IMR-90 (cell line): ENCODE results near the gene EVX1. TPM values are rescaled to one million over a fixed set of nuclear protein-coding genes. Genes with fewer than 3 reads are reported as not detected.

ENCODE experiments used
- ATAC-seq: fragments of 200-7000 bp; cut with Tn5 transposase; 2 replicates; pipeline ENCODE4 v1.9.1; 2020; ENCODE audit warnings: low read depth, mild to moderate bottlenecking, moderate library complexity
- Bru-seq: library from RNA; stranded (reverse); fragments of 400-500 nt; gene quantifications from one replicate; lab custom pipeline; 2021; lab: Mats Ljungman, UMichigan
- BruChase-seq, 2 experiments: library from RNA; stranded (reverse); fragments of 400-500 nt; gene quantifications; one replicate each; lab custom pipeline; 2021; lab: Mats Ljungman, UMichigan
- BruUV-seq: library from RNA; stranded (reverse); fragments of 400-500 nt; replicated peaks from 2 replicates; lab custom pipeline; 2021; lab: Mats Ljungman, UMichigan
- CTCF ChIA-PET: fragments of 300-600 bp; formaldehyde crosslinking; extraction: SDS; loops from one replicate; lab custom pipeline; 2021; ENCODE audit warnings: antibody characterized with exemption; lab: Yijun Ruan, JAX
- POLR2A ChIA-PET: fragments of 300-600 bp; sonication (Branson Sonifier 250); formaldehyde crosslinking; loops from one replicate; lab custom pipeline; 2022; ENCODE audit warnings: antibody characterized with exemption; ENCODE audit not compliant: unreplicated experiment; lab: Charles Lee
- DNase-seq: peaks from one replicate; pipeline ENCODE4 v3.0.0; 2013
- H2AFZ ChIP-seq: replicated peaks from 2 replicates; pipeline ENCODE3; 2013; ENCODE audit warnings: low read length, mild to moderate bottlenecking; ENCODE audit not compliant: poor library complexity
- H2AK5ac ChIP-seq: 2 replicates; pipeline ENCODE4 v1.6.1; 2013; ENCODE audit warnings: low read depth, low read length, inconsistent platforms
- H2AK9ac ChIP-seq: replicated peaks from 2 replicates; pipeline ENCODE3; 2013; ENCODE audit warnings: mild to moderate bottlenecking, low read depth, low read length, moderate library complexity; ENCODE audit not compliant: poor library complexity
- H2BK120ac ChIP-seq: 2 replicates; pipeline ENCODE4 v1.6.1; 2013; ENCODE audit warnings: low read depth, low read length, inconsistent platforms
- H2BK15ac ChIP-seq: 3 replicates; pipeline ENCODE4 v1.6.1; 2013; ENCODE audit warnings: low read depth, low read length, inconsistent platforms
- H2BK20ac ChIP-seq: 2 replicates; pipeline ENCODE4 v1.6.1; 2013; ENCODE audit warnings: low read depth, mild to moderate bottlenecking, inconsistent platforms, low read length, moderate library complexity
- H2BK5ac ChIP-seq: 2 replicates; pipeline ENCODE4 v1.6.1; 2013; ENCODE audit warnings: mild to moderate bottlenecking, low read depth, low read length, inconsistent platforms; ENCODE audit not compliant: poor library complexity, severe bottlenecking
- H3K14ac ChIP-seq: replicated peaks from 2 replicates; pipeline ENCODE4 v1.6.1; 2013; ENCODE audit warnings: low read depth, low read length, inconsistent platforms
- H3K18ac ChIP-seq: 2 replicates; pipeline ENCODE4 v1.6.1; 2013; ENCODE audit warnings: low read depth, low read length, control low read depth
- H3K23ac ChIP-seq: 2 replicates; pipeline ENCODE4 v1.6.1; 2013; ENCODE audit warnings: low read depth, low read length, inconsistent platforms
- H3K27ac ChIP-seq: 2 replicates; pipeline ENCODE4 v1.5.1; 2013; ENCODE audit warnings: mild to moderate bottlenecking, control low read depth, low read length; ENCODE audit not compliant: insufficient read depth
- H3K27me3 ChIP-seq: 2 replicates; pipeline ENCODE4 v1.6.1; 2013; ENCODE audit warnings: low read length; ENCODE audit not compliant: control insufficient read depth, insufficient read depth
- H3K36me3 ChIP-seq: 2 replicates; pipeline ENCODE4 v1.6.1; 2013; ENCODE audit warnings: low read length, mixed read lengths; ENCODE audit not compliant: control insufficient read depth, insufficient read depth
- H3K4ac ChIP-seq: 2 replicates; pipeline ENCODE4 v1.6.1; 2013; ENCODE audit warnings: low read depth, low read length, inconsistent platforms
- H3K4me1 ChIP-seq: 2 replicates; pipeline ENCODE4 v1.6.1; 2013; ENCODE audit warnings: low read length, mixed read lengths; ENCODE audit not compliant: control insufficient read depth, insufficient read depth
- H3K4me2 ChIP-seq: 2 replicates; pipeline ENCODE4 v1.6.1; 2013; ENCODE audit warnings: low read depth, mild to moderate bottlenecking, control low read depth, low read length, moderate library complexity
- H3K4me3 ChIP-seq: 2 replicates; pipeline ENCODE4 v1.5.1; 2013; ENCODE audit warnings: low read depth, mild to moderate bottlenecking, control low read depth, low read length, moderate library complexity; ENCODE audit not compliant: insufficient read depth
- H3K56ac ChIP-seq: 2 replicates; pipeline ENCODE4 v1.6.1; 2013; ENCODE audit warnings: low read length, inconsistent platforms; ENCODE audit not compliant: insufficient read depth; ENCODE audit errors: extremely low read depth
- H3K79me1 ChIP-seq, 2 experiments: 2 replicates each; pipeline ENCODE4 v1.6.1; 2013; ENCODE audit warnings: low read length in 2 of 2, inconsistent platforms in 1 of 2, low read depth in 1 of 2
- H3K9ac ChIP-seq: 2 replicates; pipeline ENCODE4 v1.6.1; 2013; ENCODE audit warnings: low read depth, low read length, control low read depth
- H3K9me1 ChIP-seq: 2 replicates; pipeline ENCODE4 v1.6.1; 2013; ENCODE audit warnings: low read length, inconsistent platforms; ENCODE audit not compliant: insufficient read depth
- H3K9me3 ChIP-seq: 2 replicates; pipeline ENCODE4 v1.6.1; 2013; ENCODE audit warnings: low read length; ENCODE audit not compliant: control insufficient read depth, insufficient read depth
- H4K20me1 ChIP-seq: 2 replicates; pipeline ENCODE4 v1.6.1; 2013; ENCODE audit warnings: low read length, inconsistent platforms; ENCODE audit not compliant: insufficient read depth
- H4K5ac ChIP-seq: 2 replicates; pipeline ENCODE4 v1.6.1; 2013; ENCODE audit warnings: mild to moderate bottlenecking, low read depth, low read length, control low read depth
- H4K8ac ChIP-seq, 2 experiments: 2 replicates each; pipeline ENCODE4 v1.6.1; 2013; ENCODE audit warnings: low read depth in 2 of 2, low read length in 2 of 2, control low read depth in 1 of 2, inconsistent platforms in 1 of 2
- H4K91ac ChIP-seq: 2 replicates; pipeline ENCODE4 v1.6.1; 2013; ENCODE audit warnings: low read depth, low read length, inconsistent platforms; ENCODE audit not compliant: insufficient read depth
- CTCF ChIP-seq: conservative IDR thresholded peaks from 2 replicates; pipeline ENCODE4 v1.5.1; 2012; ENCODE audit warnings: mild to moderate bottlenecking, low read depth, low read length, improper control_type of control experiment
- POLR2A ChIP-seq: IDR thresholded peaks from 2 replicates; pipeline ENCODE4 v1.6.1; 2012; ENCODE audit warnings: mild to moderate bottlenecking, low read depth, low read length
- WGBS, 2 experiments: methylation state at CpG; one replicate each; pipeline versions ENCODE4 v1.1.5 to v1.1.7; 2013; ENCODE audit warnings: missing lambda C conversion rate in 2 of 2; ENCODE audit not compliant: insufficient read length in 1 of 2; ENCODE audit errors: extremely low coverage in 2 of 2; 5-methylcytosine and 5-hydroxymethylcytosine counted together
- dilution Hi-C: fragments of 300-500 bp; cut with HindIII; formaldehyde crosslinking; loops from one replicate; pipeline ENCODE4 v1.14.3; 2018; ENCODE audit warnings: low sequenced_read_pairs; ENCODE audit not compliant: unreplicated experiment
- in situ Hi-C: fragments of 300-500 bp; cut with MboI; formaldehyde crosslinking; loops from 3 replicates; pipeline ENCODE4 v1.14.3; 2019; ENCODE audit warnings: low sequenced_read_pairs, inconsistent platforms, mixed read lengths
- intact Hi-C: fragments of 100-400 bp; cut with micrococcal nuclease; formaldehyde crosslinking; loops from 2 replicates; pipeline ENCODE4 v1.10.0; 2022
- long read RNA-seq: library from polyadenylated mRNA; unstranded; transcript quantifications from one replicate; pipeline ENCODE4 v2.0.0, GENCODE V29; 2021; ENCODE audit not compliant: unreplicated experiment
- polyA plus RNA-seq, 3 experiments: library from polyadenylated mRNA; depleted of rRNA; stranded (reverse); fragments of >200 nt; gene quantifications; 2 replicates each; pipeline ENCODE4 v1.2.3, GENCODE V29; 2012; ENCODE audit warnings: low replicate concordance in 1 of 3
- total RNA-seq: library from RNA; depleted of rRNA; stranded (reverse); fragments of >200 nt; gene quantifications from 2 replicates; pipeline ENCODE4 v1.2.3, GENCODE V29; 2012; rRNA removed

EVX1 gene
- not detected in 2 replicates for total RNA-seq
- not detected in 2 replicates for polyA plus RNA-seq (2012; rRNA removed)
- not detected in 2 replicates for polyA plus RNA-seq (2012; cell fraction: cytosol; rRNA removed)
- polyA plus RNA-seq (2012; cell fraction: nucleus; rRNA removed; ENCODE audit: low replicate concordance) = not detected in 2 replicates
- not detected for Bru-seq, nascent RNA
- not detected for BruChase-seq, experiment 1, labeled RNA remaining after a 6-hour chase
- not detected for BruChase-seq, experiment 2, labeled RNA remaining after a 2-hour chase
- long read RNA-seq = 0 reads

GRCh38 chr7:27242555-27243339, at the start of gene EVX1:
Gene EVX1, plus strand, starts transcription at chr7:27242802. Its CDS starts 229 bp downstream, at chr7:27243031.
- Histone ChIP-seq H3K9me1 (no peaks in the 10 kb centered on the region), H3K9ac (no peak within 1 kb of the TSS), H3K4me1 (no peaks in the 10 kb centered on the region; the same call in 1 of the 2 replicates), H3K4me2 (peak within 1 kb of the TSS; percentile 53; the same call in 1 of the 2 replicates), H2AK5ac (no peak within 1 kb of the TSS), H3K18ac (no peak within 1 kb of the TSS), H2BK15ac (no peak within 1 kb of the TSS), H3K36me3 (no peaks in the 10 kb centered on the region), H3K23ac (no peak within 1 kb of the TSS), H3K27me3 (peaks cover 100% of the 10 kb centered on the region), H2AFZ (peak within 1 kb of the TSS; percentile 82), H4K8ac (no peak within 1 kb of the TSS), H3K79me1 (no peaks in the 10 kb centered on the region), H3K27ac (no peak within 1 kb of the TSS), H3K4ac (no peak within 1 kb of the TSS), H4K91ac (no peak within 1 kb of the TSS), H2BK120ac (no peak within 1 kb of the TSS), H2AK9ac (no peak within 1 kb of the TSS), H3K9me3 (peaks cover 24% of the 10 kb centered on the region; the same call in 1 of the 2 replicates), H4K5ac (no peak within 1 kb of the TSS), H3K56ac (no peak within 1 kb of the TSS), H3K14ac (no peak within 1 kb of the TSS), H4K20me1 (no peaks in the 10 kb centered on the region), H3K4me3 (no peak within 1 kb of the TSS), H2BK5ac (no peak within 1 kb of the TSS), H2BK20ac (no peak within 1 kb of the TSS)
- dilution Hi-C loops = no loop called here
- TF ChIP-seq CTCF = no peak
- no peak for TF ChIP-seq POLR2A
- ATAC-seq (no peak), DNase-seq (peak; percentile 8)
- 5% methylated on average over 13 of the region's 62 CpGs; no CpG with 5 or more reads in 1 of the 2 experiments for WGBS, 2 experiments
- ChIA-PET CTCF (interaction anchor here (0.5 kb wide), 1 partner anchor 74 kb away, joined by 4 read pairs; no protein-coding TSS in a partner anchor), POLR2A (no interaction called here)
- no TSS peak for BruUV-seq
- intact Hi-C loops = no loop called here
- in situ Hi-C loops = no loop called here
